ENCODE measurements around the gene MYO15A.
A peak's percentile ranks its signal among the peaks of the same experiment; 100 is the strongest.

The MYO15A gene

GRCh38 chr17:18228176-18228682 lies 119.7 kb downstream of the MYO15A start:
- Histone ChIP-seq H3K27ac (ENCODE audit: low read length) (no peak overlapping the region), H3K9me3 (ENCODE audit: insufficient read depth, low read length, severe bottlenecking) (no peaks in the 10 kb centered on the region), H3K4me2 (ENCODE audit: insufficient read depth, low read length) (peak overlapping the region; percentile 28; the same call in 1 of the 2 replicates), H3K4me3 (ENCODE audit: low read depth in 1 of 2, low read length in 2 of 2) (no peak overlapping the region), H3K36me3 (ENCODE audit: insufficient read depth, low read length) (peaks cover 12% of the 10 kb centered on the region), H3K79me2 (ENCODE audit: insufficient read depth, low read length) (peaks cover 49% of the 10 kb centered on the region), H3K27me3 (ENCODE audit: insufficient read depth, low read length, poor library complexity) (no peaks in the 10 kb centered on the region), H2AFZ (ENCODE audit: low read depth, low read length) (no peak overlapping the region), H3K9ac (ENCODE audit: low read depth, low read length) (0 out of 2 replicates have a peak overlapping the region, but pooled peaks have one; percentile 20), H4K20me1 (ENCODE audit: insufficient read depth, low read length) (peaks cover 42% of the 10 kb centered on the region), H3K4me1 (ENCODE audit: insufficient read depth, low read length) (peaks cover 34% of the 10 kb centered on the region)
- DNase-seq: no peak
- TF ChIP-seq EZH2 (IDR thresholded peaks at IDR 0.05; ENCODE audit: borderline replicate concordance, low read depth, low read length, severe bottlenecking): no peak
- no peak for TF ChIP-seq CTCF (IDR thresholded peaks at IDR 0.05; ENCODE audit: borderline replicate concordance, extremely low read depth, low read length, poor library complexity, severe bottlenecking)
- no peak for ATAC-seq (ENCODE audit: insufficient read depth, low read depth)

GRCh38 chr17:18229254-18229653 lies 120.7 kb downstream of the MYO15A start:
- no peaks in the 10 kb centered on the region for H3K9me3 ChIP-seq (ENCODE audit: insufficient read depth, low read length, severe bottlenecking)
- ATAC-seq (ENCODE audit: insufficient read depth, low read depth) (no peak), DNase-seq (no peak)
- no peak overlapping the region for H3K27ac ChIP-seq (ENCODE audit: low read length)
- peaks cover 42% of the 10 kb centered on the region for H4K20me1 ChIP-seq (ENCODE audit: insufficient read depth, low read length)
- no peak overlapping the region for H3K4me2 ChIP-seq (ENCODE audit: insufficient read depth, low read length)
- no peak overlapping the region for H3K4me3 ChIP-seq (ENCODE audit: low read depth in 1 of 2, low read length in 2 of 2)
- H3K4me1 ChIP-seq (ENCODE audit: insufficient read depth, low read length): peaks cover 34% of the 10 kb centered on the region
- TF ChIP-seq CTCF (IDR thresholded peaks at IDR 0.05; ENCODE audit: borderline replicate concordance, extremely low read depth, low read length, poor library complexity, severe bottlenecking): no peak
- no peaks in the 10 kb centered on the region for H3K27me3 ChIP-seq (ENCODE audit: insufficient read depth, low read length, poor library complexity)
- H3K36me3 ChIP-seq (ENCODE audit: insufficient read depth, low read length): peaks cover 23% of the 10 kb centered on the region
- no peak overlapping the region for H3K9ac ChIP-seq (ENCODE audit: low read depth, low read length)
- peaks cover 49% of the 10 kb centered on the region for H3K79me2 ChIP-seq (ENCODE audit: insufficient read depth, low read length)
- H2AFZ ChIP-seq (ENCODE audit: low read depth, low read length): no peak overlapping the region
